Sigmoid colon (tissue), 7 donors: ENCODE data around the gene SLC2A13. TPM values are rescaled to one million over a fixed set of nuclear protein-coding genes. Genes with fewer than 3 reads are reported as not detected.

Experiments used
- DNase-seq: peaks from one replicate; pipeline ENCODE4 v3.0.0-alpha.2; 2019
- H3K27ac ChIP-seq, 4 donors: fragments of 200-600 bp; sonication (generic); one replicate each; pipeline ENCODE4 v1.5.1; 2016 to 2019; ENCODE audit warnings: mild to moderate bottlenecking in 1 of 4
- H3K27me3 ChIP-seq, 3 donors: fragments of 200-600 bp; sonication (generic); one replicate each; pipeline ENCODE4 v1.5.1; 2019; ENCODE audit warnings: mild to moderate bottlenecking in 1 of 3
- H3K36me3 ChIP-seq, 4 donors: fragments of 200-600 bp; sonication (generic); one replicate each; pipeline ENCODE4 v1.5.1; 2016 to 2019
- H3K4me1 ChIP-seq, 4 donors: fragments of 200-600 bp; sonication (generic); one replicate each; pipeline ENCODE4 v1.5.1; 2017 to 2019
- H3K4me3 ChIP-seq, 4 donors: fragments of 200-600 bp; sonication (generic); one replicate each; pipeline ENCODE4 v1.5.1; 2017 to 2019; ENCODE audit warnings: mild to moderate bottlenecking in 2 of 4, moderate library complexity in 1 of 4
- H3K9me3 ChIP-seq, 4 donors: fragments of 200-600 bp in 3 of 4; sonication (generic) in 3 of 4; one replicate each; pipeline versions ENCODE4 v1.5.1 to v1.6.1; 2013 to 2019
- CTCF ChIP-seq, 4 experiments: fragments of 450-650 bp in 3 of 4; fragments of 200-600 bp in 1 of 4; IDR thresholded peaks; one replicate each; pipeline ENCODE4 v1.5.1; 2016 to 2019; ENCODE audit warnings: antibody characterized with exemption in 4 of 4, mild to moderate bottlenecking in 3 of 4, moderate library complexity in 2 of 4
- EP300 ChIP-seq, 4 donors: sonication (generic); formaldehyde crosslinking; IDR thresholded peaks; one replicate each; pipeline ENCODE4 v1.6.1; 2017; ENCODE audit warnings: antibody characterized with exemption in 4 of 4
- POLR2A ChIP-seq, 2 donors: fragments of 450-650 bp; IDR thresholded peaks; one replicate each; pipeline ENCODE4 v1.6.1; 2016; ENCODE audit warnings: antibody characterized with exemption in 2 of 2, mild to moderate bottlenecking in 2 of 2, moderate library complexity in 2 of 2
- POLR2AphosphoS5 ChIP-seq, 4 donors: sonication (generic); formaldehyde crosslinking; IDR thresholded peaks; one replicate each; pipeline ENCODE4 v1.6.1; 2017; ENCODE audit warnings: antibody characterized with exemption in 4 of 4
- WGBS, 2 donors: extraction: QIAGEN DNeasy Blood & Tissue Kit; methylation state at CpG; one replicate each; pipeline ENCODE4 v1.1.7; 2013; 5-methylcytosine and 5-hydroxymethylcytosine counted together
- intact Hi-C: fragments of 100-400 bp; cut with DNase I; formaldehyde crosslinking; loops from one replicate; pipeline ENCODE4 v1.15.1; 2023
- polyA plus RNA-seq, 3 donors: library from polyadenylated mRNA; stranded (reverse); fragments of 200-250 nt; gene quantifications; one replicate each; pipeline ENCODE4 v1.2.3, GENCODE V29; 2013
- total RNA-seq, 4 donors: library from RNA; depleted of rRNA; stranded (reverse); fragments of >200 nt; gene quantifications; one replicate each; pipeline ENCODE4 v1.1.0, GENCODE V29; 2016
- donor health status: healthy with polysubstance abuse.
- donor health status: Bipolar disorder and iron deficiency.
- donor health status: healthy.

Gene SLC2A13
- total and polyA plus RNA-seq, 7 donors: 1.8 to 32.3 (median 20.2) TPM

GRCh38 chr12:39986674-39987073 is 119.2 kb downstream of the SLC2A13 start:
- Histone ChIP-seq H3K4me3 (no peak overlapping the region), H3K27ac (no peak overlapping the region), H3K9me3 (no peaks in the 10 kb centered on the region), H3K27me3 (no peaks in the 10 kb centered on the region), H3K4me1 (peaks cover 0 to 13% (median 6%) of the 10 kb centered on the region in 4 donors), H3K36me3 (no peaks in the 10 kb centered on the region)
- DNase-seq: no peak
- 21 to 71% methylated on average over 2 of the region's 2 CpGs for WGBS, 2 donors
- intact Hi-C loops: no loop called here
- TF ChIP-seq POLR2AphosphoS5 (IDR thresholded peaks at IDR 0.05): no peak
- no peak for TF ChIP-seq EP300 (IDR thresholded peaks at IDR 0.05)
- no peak for TF ChIP-seq CTCF (IDR thresholded peaks at IDR 0.05)
- TF ChIP-seq POLR2A (IDR thresholded peaks at IDR 0.05): no peak

GRCh38 chr12:39984670-39985069 is 121.2 kb downstream of the SLC2A13 start:
- Histone ChIP-seq H3K36me3 (no peaks in the 10 kb centered on the region), H3K27me3 (no peaks in the 10 kb centered on the region), H3K4me1 (peaks cover 0 to 6% (median 2%) of the 10 kb centered on the region in 4 donors), H3K9me3 (no peaks in the 10 kb centered on the region), H3K27ac (no peak overlapping the region), H3K4me3 (no peak overlapping the region)
- TF ChIP-seq POLR2A (IDR thresholded peaks at IDR 0.05) (no peak), CTCF (IDR thresholded peaks at IDR 0.05) (no peak), EP300 (IDR thresholded peaks at IDR 0.05) (no peak), POLR2AphosphoS5 (IDR thresholded peaks at IDR 0.05) (no peak)
- no peak for DNase-seq
- WGBS, 2 donors: 86 to 94% methylated on average over 5 of the region's 5 CpGs
- intact Hi-C loops: no loop called here

- TF ChIP-seq POLR2AphosphoS5 (IDR thresholded peaks at IDR 0.05): no peak
- TF ChIP-seq EP300 (IDR thresholded peaks at IDR 0.05): no peak
- no peak for TF ChIP-seq CTCF (IDR thresholded peaks at IDR 0.05)
- TF ChIP-seq POLR2A (IDR thresholded peaks at IDR 0.05): no peak
- H3K27me3 ChIP-seq: no peaks in the 10 kb centered on the region
- 76 to 80% methylated on average over 5 of the region's 5 CpGs for WGBS, 2 donors
- no peak overlapping the region for H3K4me3 ChIP-seq
- no peak overlapping the region for H3K27ac ChIP-seq
- H3K4me1 ChIP-seq: peaks cover 0 to 11% (median 3%) of the 10 kb centered on the region in 4 donors
- no peaks in the 10 kb centered on the region for H3K36me3 ChIP-seq
- no peaks in the 10 kb centered on the region for H3K9me3 ChIP-seq
- intact Hi-C loops: no loop called here
- no peak for DNase-seq
Observed at GRCh38 chr12:39975374-39975918, 130.4 kb downstream of the SLC2A13 start.

GRCh38 chr12:39972119-39972518 is 133.8 kb downstream of the SLC2A13 start:
- no peak for DNase-seq
- intact Hi-C loops: no loop called here

More at GRCh38 chr12:39972119-39972518, 133.8 kb downstream of the SLC2A13 start:
- TF ChIP-seq EP300 (IDR thresholded peaks at IDR 0.05): no peak
- no peak for TF ChIP-seq CTCF (IDR thresholded peaks at IDR 0.05)
- TF ChIP-seq POLR2A (IDR thresholded peaks at IDR 0.05): no peak
- no peak for TF ChIP-seq POLR2AphosphoS5 (IDR thresholded peaks at IDR 0.05)
- Histone ChIP-seq H3K9me3 (no peaks in the 10 kb centered on the region), H3K36me3 (no peaks in the 10 kb centered on the region), H3K27me3 (no peaks in the 10 kb centered on the region), H3K4me3 (no peak overlapping the region), H3K4me1 (peaks cover 0 to 11% (median 3%) of the 10 kb centered on the region in 4 donors), H3K27ac (no peak overlapping the region)
- 84 to 92% methylated on average over 1 of the region's 1 CpG for WGBS, 2 donors
